IPS-20b (cell line): ENCODE data around the gene CATSPER3.

Experiments
- H3K27ac ChIP-seq: one replicate; pipeline ENCODE4 v1.5.1; 2013; ENCODE audit warnings: low read length
- H3K27me3 ChIP-seq: 2 replicates; pipeline ENCODE4 v1.6.1; 2013; ENCODE audit warnings: mild to moderate bottlenecking, low read length, inconsistent platforms; ENCODE audit not compliant: insufficient read depth
- H3K36me3 ChIP-seq: 2 replicates; pipeline ENCODE4 v1.6.1; 2013; ENCODE audit warnings: low read depth, mild to moderate bottlenecking, inconsistent platforms, low read length, moderate library complexity; ENCODE audit not compliant: insufficient read depth
- H3K4me1 ChIP-seq: 2 replicates; pipeline ENCODE4 v1.6.1; 2013; ENCODE audit warnings: mild to moderate bottlenecking, control low read depth, inconsistent platforms, low read length, moderate library complexity; ENCODE audit not compliant: insufficient read depth
- H3K4me3 ChIP-seq: 2 replicates; pipeline ENCODE4 v1.5.1; 2013; ENCODE audit warnings: mild to moderate bottlenecking, low read length, inconsistent platforms
- H3K9ac ChIP-seq: 2 replicates; pipeline ENCODE4 v1.6.1; 2013; ENCODE audit warnings: low read depth, mild to moderate bottlenecking, inconsistent platforms, low read length, moderate library complexity
- H3K9me3 ChIP-seq: 2 replicates; pipeline ENCODE4 v1.6.1; 2013; ENCODE audit warnings: mild to moderate bottlenecking, low read depth, low read length, inconsistent platforms; ENCODE audit not compliant: insufficient read depth

CATSPER3 gene

DNA sequence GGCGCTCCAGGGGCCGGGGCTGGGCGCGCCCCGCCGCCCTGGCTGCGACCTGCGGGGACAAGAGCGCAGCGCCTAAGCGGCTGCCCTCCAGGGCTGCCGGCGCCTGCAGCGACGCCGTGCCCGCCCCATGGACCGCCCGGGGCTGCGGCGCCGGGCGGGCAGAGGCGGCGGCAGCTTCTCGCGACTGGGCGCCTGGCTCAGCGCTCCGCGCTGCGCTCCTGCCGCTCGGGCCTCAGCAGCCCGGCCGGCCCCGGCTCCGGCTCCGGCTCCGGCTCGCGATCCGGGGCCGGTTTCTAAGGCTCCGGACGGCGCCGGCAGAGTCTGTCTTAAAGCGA is 66.2 kb downstream of the CATSPER3 start, which contains the start of gene PITX1:
TSS of gene PITX1 (minus strand) at position 328 of the 335 bp plus-strand sequence. CDS start 347 bp downstream, outside the sequence.
- no peak within 1 kb of the TSS for H3K9ac ChIP-seq

DNA sequence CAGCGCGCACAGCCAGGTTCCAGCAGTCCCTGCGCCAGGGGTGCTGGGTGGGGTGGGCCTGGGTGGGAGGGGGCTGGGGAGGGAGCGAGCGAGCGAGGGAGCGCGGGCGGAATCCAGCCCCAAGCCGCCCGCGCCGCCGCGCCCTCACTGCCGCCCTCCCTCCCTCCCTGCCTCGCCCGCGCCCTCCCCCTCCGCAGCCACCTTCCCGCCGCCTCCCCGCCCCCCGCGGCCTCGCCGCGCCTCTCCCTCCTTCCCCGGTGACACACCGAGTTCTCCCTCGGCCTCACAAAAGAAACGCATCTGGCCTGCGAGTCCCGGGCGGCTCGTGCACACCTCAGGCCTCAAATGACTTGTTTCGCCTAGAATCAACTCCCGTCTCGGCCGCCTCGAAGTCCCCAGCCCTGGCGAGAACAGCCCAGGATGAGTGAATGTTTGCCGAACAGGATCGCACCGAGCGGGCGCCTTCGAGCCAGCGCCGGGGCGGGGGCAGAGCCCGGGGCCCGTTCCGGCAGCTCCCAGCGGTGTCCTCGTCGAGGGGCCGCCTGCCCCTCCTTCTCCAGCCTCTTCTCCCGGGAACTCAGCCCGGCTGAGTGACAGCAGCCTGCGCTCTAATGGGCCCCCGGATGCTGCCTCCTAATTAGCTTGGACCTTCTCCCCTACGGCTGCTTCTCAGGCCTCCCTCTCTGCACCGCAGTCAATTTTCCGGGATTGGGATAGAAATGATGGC is 66.7 kb downstream of the CATSPER3 start:
- Histone ChIP-seq H3K9ac (no peak overlapping the region), H3K36me3 (no peaks in the 10 kb centered on the region), H3K4me1 (peaks cover 4% of the 10 kb centered on the region), H3K9me3 (peaks cover 11% of the 10 kb centered on the region; the same call in 1 of the 2 replicates), H3K4me3 (peak overlapping the region; percentile 48; the same call in 1 of the 2 replicates), H3K27ac (no peak overlapping the region), H3K27me3 (peaks cover 100% of the 10 kb centered on the region)

More for the DNA sequence above, 66.2 kb downstream of the CATSPER3 start, which contains the start of gene PITX1:
- Histone ChIP-seq H3K4me1 (peaks cover 5% of the 10 kb centered on the region), H3K4me3 (peak within 1 kb of the TSS; percentile 48), H3K27me3 (peaks cover 100% of the 10 kb centered on the region), H3K27ac (no peak within 1 kb of the TSS), H3K36me3 (no peaks in the 10 kb centered on the region), H3K9me3 (peaks cover 9% of the 10 kb centered on the region; the same call in 1 of the 2 replicates)

DNA sequence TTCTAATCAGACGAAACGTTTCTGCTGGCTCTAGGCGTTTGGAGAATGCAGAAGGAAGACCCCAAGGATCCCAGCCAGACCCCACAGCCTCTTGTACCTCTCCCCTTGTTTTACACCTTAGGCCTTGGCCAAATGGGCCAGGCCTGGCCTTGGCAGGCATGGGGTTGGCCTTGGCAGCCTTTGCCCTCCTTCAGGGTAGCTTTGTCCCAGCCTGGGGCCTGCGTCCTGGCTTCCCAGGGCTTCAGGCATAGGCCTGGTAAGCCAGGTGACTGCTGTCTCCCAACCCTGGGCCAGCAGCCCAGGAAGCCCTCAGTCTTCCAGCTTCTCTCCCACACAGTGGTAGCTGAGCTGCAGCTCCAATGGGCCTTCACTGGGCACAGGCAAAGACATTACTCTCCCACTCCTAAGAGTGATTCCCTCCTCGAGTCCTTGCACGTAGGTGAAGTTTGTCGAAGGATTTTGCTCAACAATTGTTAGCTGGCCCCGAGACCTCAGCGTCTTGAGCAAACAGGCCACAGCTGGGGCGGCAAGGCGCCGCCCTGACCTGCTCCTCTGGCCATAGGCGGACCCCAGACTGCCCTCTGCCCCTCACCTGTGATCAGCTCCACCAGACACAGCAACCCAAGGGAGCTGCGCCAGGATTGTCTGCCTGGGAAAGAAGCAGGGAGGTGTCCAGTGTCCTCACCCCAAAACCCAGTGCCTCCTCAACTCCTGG is 67.4 kb downstream of the CATSPER3 start:
- Histone ChIP-seq H3K27ac (no peak overlapping the region), H3K27me3 (peaks cover 100% of the 10 kb centered on the region), H3K36me3 (no peaks in the 10 kb centered on the region), H3K9ac (no peak overlapping the region), H3K4me1 (peaks cover 4% of the 10 kb centered on the region; the same call in 1 of the 2 replicates), H3K9me3 (peaks cover 11% of the 10 kb centered on the region; the same call in 1 of the 2 replicates), H3K4me3 (0 out of 2 replicates have a peak overlapping the region, but pooled peaks have one; percentile 48)

DNA sequence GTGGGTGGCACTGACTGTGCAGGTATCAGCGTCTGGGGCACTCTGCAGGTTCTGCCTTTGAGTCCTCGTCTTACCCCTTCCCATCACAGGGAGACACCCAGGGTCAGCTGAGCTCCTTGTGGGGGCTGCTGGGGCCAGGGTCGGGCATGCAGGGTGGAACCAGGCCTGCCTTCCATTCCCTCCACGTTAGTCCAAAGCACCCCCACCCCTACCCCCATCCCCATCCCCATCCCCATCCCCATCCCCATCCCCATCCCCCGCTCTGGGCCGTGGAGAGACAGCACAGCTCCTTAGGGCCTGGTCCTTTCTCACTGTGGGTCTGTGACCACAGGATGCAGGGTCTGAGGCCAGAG is 67.9 kb downstream of the CATSPER3 start:
- Histone ChIP-seq H3K36me3 (no peaks in the 10 kb centered on the region), H3K27ac (no peak overlapping the region), H3K9ac (no peak overlapping the region)

DNA sequence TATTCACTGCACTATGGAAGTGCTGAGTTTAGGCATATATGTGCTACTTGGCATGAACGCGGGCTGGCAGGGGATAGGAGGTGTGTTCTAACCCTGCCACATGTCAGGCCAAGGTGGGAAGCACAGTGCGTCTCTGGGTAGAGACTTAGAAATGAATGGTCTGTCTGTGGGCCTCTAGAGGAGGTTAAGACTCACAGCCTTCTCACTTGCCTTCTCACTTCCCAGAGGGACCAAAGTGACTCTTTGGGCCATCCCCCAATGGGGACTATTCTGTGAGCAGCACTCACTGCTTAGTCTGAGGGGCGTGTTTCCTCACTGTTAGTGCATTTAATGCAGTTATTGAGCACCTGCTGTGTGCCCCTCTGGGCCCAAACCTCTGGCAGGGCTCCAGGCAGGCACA is 68.7 kb downstream of the CATSPER3 start:
- Histone ChIP-seq H3K9ac (no peak overlapping the region), H3K4me3 (no peak overlapping the region), H3K9me3 (peaks cover 11% of the 10 kb centered on the region; the same call in 1 of the 2 replicates), H3K4me1 (no peaks in the 10 kb centered on the region; the same call in 1 of the 2 replicates), H3K36me3 (no peaks in the 10 kb centered on the region), H3K27ac (no peak overlapping the region), H3K27me3 (peaks cover 100% of the 10 kb centered on the region)

More for the DNA sequence above, 67.9 kb downstream of the CATSPER3 start:
- Histone ChIP-seq H3K27me3 (peaks cover 100% of the 10 kb centered on the region), H3K4me3 (no peak overlapping the region), H3K4me1 (no peaks in the 10 kb centered on the region; the same call in 1 of the 2 replicates), H3K9me3 (peaks cover 11% of the 10 kb centered on the region; the same call in 1 of the 2 replicates)

DNA sequence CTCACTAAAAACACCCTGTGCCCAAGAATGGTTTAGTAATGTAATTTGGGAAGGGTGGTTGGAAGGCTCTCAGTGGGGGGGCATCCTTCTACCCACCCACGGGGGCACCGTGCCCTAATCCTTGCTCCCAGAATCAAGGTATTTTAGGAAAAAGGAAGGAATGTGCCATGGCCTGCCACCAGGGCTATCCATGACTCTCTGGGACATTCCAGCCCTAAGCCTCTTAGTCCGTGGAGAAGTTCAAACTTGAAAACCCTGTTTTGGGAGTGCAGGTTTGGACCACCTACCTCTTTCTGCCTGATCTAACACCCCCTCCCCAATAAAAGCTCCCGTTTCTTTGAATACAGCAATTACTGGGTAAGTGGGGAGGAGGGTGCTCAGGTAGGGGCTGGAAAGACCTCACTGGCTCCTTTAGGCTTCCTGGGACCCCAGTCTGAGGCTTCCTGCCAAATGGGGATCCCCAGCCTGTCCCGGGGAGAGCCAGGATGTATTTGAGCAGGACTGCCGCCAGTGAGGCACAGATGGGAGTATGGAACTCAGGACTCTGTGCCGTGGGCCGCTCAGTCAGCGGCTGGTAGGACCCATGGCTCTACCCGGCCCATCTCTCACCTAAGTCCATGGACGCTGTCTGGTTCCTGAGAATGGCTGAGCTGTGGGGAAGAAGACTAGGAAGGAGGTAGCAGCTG is 70.0 kb downstream of the CATSPER3 start:
- Histone ChIP-seq H3K9ac (no peak overlapping the region), H3K9me3 (peaks cover 7% of the 10 kb centered on the region; the same call in 1 of the 2 replicates), H3K27me3 (peaks cover 100% of the 10 kb centered on the region), H3K27ac (no peak overlapping the region), H3K36me3 (no peaks in the 10 kb centered on the region), H3K4me1 (no peaks in the 10 kb centered on the region), H3K4me3 (no peak overlapping the region)

DNA sequence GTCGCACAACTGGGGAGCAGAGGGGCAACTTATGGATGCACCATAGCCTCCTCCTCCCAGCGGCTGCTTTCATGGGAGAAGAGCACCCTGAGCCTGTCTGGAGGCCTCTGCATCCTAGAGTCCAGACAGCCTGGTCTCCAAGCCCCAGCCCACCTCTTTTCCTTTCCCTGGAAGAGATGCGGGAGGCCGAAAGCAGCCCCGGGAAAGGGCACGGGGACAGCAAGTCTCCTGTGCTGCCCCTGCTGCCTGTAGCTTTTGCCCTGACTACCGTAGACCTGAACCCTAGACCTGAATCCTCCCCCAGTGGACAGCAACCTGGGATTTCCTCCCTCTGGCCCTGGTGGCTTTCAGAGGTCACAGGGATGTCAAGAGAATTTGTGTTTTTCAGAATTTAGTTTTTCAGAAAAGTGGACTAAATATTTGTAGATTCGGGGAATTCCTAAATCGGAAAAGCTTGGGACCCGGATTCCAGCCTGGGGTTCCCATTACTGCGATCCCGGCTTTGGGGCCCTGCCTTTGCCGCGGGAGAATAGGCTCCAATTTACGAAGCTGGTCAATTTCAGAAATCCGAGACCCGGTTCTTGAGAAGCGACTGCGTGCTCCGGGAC is 70.6 kb downstream of the CATSPER3 start:
- Histone ChIP-seq H3K4me1 (no peaks in the 10 kb centered on the region), H3K4me3 (no peak overlapping the region), H3K9me3 (peaks cover 7% of the 10 kb centered on the region; the same call in 1 of the 2 replicates), H3K9ac (no peak overlapping the region), H3K27me3 (peaks cover 100% of the 10 kb centered on the region), H3K36me3 (no peaks in the 10 kb centered on the region), H3K27ac (no peak overlapping the region)

DNA sequence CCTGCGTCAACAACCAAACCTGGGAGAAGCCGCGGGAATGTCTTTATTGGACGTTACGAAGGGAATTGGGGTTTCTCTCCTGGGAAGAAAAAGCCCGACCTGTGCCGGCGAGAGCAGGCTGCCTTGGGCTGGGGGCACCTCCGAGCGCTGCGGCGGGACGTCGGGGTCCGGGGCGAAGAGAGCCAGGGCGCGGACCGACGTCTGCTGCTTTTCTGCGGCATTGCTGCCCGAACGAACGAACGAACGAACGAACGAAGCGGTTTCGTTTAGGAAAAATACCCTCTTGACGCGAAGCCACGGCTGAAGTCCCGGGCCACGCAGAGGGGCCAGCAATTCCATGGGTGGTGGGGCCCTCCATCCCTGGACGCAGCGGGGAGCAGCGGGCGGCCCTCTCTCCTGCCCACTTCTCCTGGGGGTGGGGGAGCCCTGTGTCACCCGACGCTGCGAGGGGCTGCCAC is 71.1 kb downstream of the CATSPER3 start:
- H3K9me3 ChIP-seq: peaks cover 7% of the 10 kb centered on the region; the same call in 1 of the 2 replicates
- H3K4me1 ChIP-seq: no peaks in the 10 kb centered on the region
- no peak overlapping the region for H3K4me3 ChIP-seq
- no peak overlapping the region for H3K27ac ChIP-seq
- no peaks in the 10 kb centered on the region for H3K36me3 ChIP-seq
- no peak overlapping the region for H3K9ac ChIP-seq
- H3K27me3 ChIP-seq: peaks cover 100% of the 10 kb centered on the region

DNA sequence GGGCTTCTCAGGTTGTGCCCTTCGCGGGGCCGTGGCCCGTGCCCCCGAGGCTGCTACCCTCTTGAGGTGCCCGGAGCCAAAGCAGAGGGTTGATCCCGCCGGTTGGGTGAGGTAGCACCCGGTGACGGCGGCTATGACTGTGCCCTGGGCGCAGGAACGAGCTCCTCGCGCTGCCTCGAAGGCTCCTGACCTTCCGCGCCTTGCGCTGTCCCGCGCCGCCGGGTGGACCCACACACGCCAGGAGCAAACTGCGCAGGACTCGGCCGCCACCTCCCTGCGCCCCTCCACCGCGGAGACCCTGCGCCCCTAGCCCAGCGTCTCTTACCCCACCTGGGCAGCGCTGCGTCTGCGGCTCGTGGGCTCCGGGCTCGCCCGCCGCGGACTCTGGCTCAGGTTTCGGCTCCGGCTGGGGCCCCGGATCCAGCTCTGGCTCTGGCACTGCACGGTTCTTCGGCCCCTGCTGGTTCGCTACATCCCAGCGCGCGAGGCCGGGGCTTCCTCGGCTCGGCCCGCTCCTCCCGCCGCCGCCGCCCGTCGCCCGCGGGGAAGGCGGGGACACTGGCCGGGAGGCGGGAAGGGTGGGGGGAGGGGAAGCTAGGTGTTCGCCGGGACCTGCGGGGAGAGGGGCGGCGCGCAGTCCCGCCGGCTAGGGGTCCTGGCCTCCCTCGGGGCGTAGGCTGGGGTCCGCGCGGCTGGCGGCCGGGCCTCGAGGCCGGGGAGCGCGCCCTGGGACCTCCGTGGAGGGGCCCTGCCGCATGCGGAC is 71.7 kb downstream of the CATSPER3 start:
- Histone ChIP-seq H3K4me1 (no peaks in the 10 kb centered on the region), H3K36me3 (no peaks in the 10 kb centered on the region), H3K9me3 (peaks cover 7% of the 10 kb centered on the region; the same call in 1 of the 2 replicates), H3K9ac (no peak overlapping the region), H3K27ac (no peak overlapping the region), H3K27me3 (peaks cover 100% of the 10 kb centered on the region), H3K4me3 (peak overlapping the region; percentile 40; the same call in 1 of the 2 replicates)

DNA sequence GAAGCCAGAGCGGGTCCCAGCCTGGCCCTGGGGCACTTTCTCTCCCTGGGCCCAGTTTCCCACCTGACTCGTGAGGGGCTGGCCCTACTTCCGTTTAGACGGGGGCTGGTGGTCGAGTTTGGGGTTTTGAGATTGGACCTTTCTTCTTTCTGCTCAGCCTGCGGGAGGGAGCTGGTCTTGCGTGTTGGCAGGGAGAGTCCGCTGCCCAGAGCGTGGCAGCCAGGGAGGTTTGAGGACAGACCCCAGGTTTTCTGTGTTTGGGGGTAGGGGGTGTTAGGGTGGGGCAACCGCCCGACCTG is 72.3 kb downstream of the CATSPER3 start:
- H3K27ac ChIP-seq: no peak overlapping the region
- no peaks in the 10 kb centered on the region for H3K36me3 ChIP-seq
- peak overlapping the region; percentile 40; the same call in 1 of the 2 replicates for H3K4me3 ChIP-seq
- H3K9ac ChIP-seq: no peak overlapping the region
- peaks cover 7% of the 10 kb centered on the region; the same call in 1 of the 2 replicates for H3K9me3 ChIP-seq
- H3K27me3 ChIP-seq: peaks cover 100% of the 10 kb centered on the region
- no peaks in the 10 kb centered on the region for H3K4me1 ChIP-seq
